ENCODE results near the gene FBXW11. TPM values are rescaled to one million over a fixed set of nuclear protein-coding genes. Genes with fewer than 3 reads are reported as not detected.

The FBXW11 gene
- total RNA-seq, 1 experiment from 2014 or later: 58.3 TPM

DNA sequence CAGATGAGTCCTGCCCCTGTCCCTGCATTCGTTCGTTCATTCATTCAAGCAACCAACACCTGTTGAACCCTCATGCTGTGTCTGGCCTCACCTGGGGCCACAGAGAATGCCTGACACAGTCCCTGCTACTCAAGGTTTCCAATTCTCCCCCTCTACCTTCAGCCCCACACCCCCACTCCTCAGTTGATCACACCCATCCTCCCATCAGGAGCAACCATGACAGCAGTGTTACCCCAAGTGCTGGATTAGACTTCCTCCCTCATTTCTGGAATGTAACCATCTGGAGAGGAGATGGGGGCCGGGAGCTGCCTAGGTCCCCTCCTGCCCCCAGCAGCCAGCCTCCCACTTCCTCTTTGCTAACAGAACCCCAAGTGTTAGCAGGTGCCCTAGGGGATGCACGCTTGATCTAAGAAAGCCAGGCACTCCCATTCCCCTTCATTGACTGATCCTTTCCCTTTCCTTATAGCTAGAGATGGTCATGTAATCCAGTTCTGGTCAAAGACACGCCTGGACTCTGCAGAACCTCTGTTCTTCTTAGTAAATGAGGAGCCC, 163.6 kb downstream of the FBXW11 start:
- no peak for DNase-seq (ENCODE audit: low read depth)

DNA sequence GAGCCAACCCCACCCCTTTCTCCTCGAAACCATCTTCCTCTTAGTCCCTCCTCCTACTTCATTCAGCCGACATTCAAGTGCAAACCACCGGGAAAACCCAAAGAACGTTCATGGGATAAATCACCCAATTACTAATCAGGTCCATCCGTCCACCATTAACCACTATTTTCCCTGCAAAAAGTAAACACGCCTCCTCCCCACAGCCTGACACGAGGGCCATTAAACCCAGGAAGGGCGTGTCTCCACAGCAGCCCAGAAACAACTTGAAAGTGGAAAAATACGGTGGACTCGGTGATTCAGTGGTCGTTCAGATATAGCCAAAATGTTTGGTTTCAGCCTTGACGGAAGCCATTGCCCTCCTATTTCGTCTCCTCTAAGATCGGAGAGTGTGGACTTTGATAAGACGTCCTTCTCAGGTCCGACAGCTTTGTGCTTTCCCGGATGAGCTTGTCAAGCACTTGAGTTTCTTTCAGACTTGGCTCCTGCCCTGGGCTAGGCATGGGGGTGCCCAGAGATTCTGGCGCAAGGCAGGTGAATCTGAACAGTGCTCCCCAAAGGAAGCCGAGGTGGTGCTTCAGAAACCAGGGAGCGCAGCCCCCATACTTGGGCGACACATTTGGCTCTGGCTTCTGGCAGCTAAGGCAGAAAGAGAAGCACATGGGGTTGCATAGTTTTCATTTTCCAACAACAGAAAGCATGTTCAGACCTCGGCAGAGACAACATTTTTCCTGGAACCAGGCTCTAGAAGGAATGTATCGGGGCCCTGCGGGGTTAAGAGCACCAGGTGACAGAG, 164.3 kb downstream of the FBXW11 start:
- DNase-seq (ENCODE audit: low read depth): no peak

DNA sequence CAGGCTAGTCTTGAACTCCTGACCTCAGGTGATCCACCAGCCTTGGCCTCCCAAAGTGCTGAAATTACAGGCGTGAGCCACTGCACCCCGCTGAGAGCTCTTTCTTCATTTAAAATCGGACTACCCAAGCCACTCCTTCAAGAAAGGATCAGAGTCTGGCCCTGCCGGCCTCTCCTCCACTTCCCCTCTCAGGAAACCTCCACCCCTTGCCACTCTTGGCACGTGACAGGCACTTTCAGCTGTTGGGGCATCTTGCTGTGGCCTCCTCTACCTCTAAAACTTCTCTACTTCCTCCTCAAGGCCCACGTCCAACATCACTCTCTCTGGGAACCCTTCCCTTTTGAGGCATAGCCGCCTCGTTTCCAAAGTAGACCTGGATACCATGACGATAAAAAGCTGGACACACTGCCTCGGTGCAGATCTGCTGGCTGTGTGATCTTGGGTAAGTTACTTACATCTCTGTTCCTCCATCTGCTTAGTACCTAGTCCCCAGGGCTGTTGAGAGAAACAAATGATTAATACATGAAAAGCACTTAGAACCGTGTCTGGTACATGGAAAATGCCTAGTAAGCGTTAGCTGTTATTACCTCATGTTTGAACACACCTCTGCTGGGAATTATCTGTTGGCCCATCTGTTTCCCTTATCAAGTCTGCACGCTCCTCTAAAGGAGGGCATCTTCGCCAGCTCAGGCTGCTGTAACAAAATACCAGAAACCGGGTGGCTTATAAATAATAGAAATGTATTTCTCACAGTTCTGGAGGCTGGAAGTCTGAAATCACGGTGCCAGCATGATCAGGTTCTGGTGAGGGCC, 165.5 kb downstream of the FBXW11 start:
- DNase-seq (ENCODE audit: low read depth): no peak

DNA sequence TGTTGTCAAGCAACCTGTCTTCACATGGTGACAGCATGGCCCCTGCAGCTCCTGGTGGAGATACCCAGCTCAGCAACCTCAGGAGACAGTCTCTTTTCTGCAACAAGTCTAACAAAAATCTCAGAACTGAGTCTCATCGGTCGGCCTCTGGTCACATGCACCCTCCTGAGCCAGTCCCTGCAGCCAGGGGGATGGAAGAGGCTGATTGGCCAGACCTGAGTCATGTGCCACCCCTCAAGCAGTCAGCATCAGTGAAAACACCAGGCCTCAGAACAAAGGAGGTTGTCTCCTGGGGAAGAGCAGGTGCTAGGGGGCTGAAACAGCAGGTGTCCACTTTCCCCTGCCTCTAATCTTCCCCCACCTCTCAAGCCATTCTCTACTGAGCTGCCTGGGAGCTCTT, 166.4 kb downstream of the FBXW11 start:
- DNase-seq (ENCODE audit: low read depth): no peak

DNA sequence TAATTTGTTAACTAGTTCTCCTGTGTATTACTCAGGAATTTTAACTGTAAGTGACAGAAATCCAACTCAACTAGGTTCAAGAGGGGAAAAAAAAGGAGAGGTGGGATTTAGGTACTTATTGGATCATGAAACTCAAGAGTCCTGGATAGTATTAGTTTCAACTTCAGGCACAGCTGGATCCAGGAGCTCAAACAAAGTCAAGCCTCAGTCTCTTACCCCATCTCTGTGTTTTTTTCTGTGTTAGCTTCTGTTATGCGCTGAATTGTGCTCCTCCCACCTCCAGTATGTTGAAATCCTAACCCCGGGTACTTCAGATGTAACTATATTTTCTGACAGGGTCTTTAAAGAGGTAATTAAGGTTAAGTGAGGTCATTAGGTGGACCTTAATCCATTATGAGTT, 167.3 kb downstream of the FBXW11 start:
- DNase-seq (ENCODE audit: low read depth): no peak

DNA sequence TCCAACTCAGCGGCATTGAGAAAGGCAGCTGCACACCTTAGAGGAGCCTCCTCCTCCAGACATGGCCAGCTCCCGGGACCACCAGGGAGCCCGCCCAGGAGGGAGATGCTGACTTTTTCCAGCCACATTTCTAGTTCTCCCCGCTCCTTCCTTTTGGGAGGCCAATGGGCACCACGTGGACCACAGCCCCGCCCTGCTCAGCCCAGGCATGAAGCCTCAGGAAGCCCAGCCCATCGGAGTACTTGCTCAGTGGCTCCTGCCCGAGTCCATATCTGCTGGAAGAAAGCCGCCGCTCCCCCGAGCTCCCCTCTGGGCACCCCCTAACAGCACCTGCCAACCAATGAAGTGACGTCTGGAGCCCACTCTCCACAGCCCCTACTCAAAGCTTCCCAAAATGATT, 168.4 kb downstream of the FBXW11 start:
- DNase-seq (ENCODE audit: low read depth): peak; percentile 9

DNA sequence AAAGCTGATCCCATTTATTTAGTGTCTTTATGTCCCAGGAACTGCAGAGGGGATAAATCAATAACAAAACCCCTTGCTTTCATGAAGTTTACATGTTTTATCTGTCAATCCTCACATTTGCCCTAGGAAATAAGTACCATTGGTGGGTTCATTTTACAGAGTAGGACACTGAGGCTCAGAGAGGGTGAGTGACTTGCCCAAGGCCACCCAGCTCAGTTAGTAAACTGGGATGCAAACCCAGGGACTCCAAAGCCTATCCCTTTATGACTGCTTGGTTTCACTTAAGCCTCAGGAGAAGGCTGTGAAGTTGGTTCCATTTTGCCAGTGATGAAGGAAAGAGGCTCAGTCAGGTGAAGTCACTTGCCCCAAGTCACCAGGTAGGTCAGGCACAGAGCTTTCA, 168.9 kb downstream of the FBXW11 start:
- no peak for DNase-seq (ENCODE audit: low read depth)

DNA sequence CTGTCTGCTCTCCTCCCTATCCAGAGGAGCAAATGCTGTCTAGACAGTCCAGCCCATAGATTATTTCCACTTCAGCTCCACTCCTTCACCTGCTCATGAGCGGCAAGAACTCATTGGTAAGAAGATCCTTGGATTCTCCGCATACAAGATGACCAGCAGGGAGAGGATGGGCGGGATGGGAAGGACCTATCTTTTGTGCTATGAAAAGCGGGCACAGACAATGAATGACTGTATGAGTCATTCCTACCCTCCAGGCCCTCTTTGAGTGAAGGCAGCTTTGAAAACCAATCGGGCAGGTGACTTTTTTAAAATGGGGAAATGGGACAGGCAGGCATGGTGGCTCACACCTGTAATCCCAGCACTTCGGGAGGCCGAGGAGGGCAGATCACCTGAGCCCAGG, 171.4 kb downstream of the FBXW11 start:
- peak; percentile 26 for DNase-seq (ENCODE audit: low read depth)

DNA sequence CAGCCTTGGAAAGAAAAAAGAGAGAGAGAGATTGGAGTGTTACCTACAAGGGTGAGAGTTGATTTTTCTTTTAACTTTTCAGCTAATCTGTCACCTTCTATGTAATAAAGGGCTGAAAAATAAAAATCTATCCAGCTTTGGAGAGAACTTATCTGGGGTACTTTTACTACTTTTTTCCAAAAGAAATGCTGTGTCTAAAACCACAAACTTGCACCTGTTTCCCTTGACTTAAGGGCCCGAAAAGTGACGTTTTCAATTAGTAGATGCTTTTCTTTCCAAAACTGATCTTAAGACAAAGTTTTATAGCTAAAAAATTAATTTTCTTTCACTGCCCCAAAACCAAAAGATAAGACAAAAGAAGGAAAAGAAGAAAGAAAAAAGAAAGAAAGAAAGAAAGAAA, 172.0 kb downstream of the FBXW11 start:
- no peak for DNase-seq (ENCODE audit: low read depth)

DNA sequence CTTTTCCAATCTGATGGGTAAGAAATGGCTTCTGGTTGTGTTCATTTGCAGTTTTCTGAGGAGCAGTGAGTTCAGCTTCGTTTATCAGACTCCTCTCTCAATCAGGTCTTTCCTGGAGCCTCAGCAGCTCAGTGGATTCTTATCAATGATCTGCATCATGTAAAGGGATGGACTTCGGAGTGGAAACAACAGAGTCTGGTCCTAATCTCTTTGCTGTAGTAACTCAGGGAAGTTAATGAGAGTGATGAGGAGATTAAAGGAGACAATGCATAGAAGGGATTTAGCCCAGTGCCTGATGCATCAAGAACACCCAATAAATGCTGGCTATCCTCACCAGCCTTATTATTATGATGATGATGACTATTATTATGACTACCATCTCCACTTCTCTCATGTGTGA, 173.7 kb downstream of the FBXW11 start:
- DNase-seq (ENCODE audit: low read depth): no peak

DNA sequence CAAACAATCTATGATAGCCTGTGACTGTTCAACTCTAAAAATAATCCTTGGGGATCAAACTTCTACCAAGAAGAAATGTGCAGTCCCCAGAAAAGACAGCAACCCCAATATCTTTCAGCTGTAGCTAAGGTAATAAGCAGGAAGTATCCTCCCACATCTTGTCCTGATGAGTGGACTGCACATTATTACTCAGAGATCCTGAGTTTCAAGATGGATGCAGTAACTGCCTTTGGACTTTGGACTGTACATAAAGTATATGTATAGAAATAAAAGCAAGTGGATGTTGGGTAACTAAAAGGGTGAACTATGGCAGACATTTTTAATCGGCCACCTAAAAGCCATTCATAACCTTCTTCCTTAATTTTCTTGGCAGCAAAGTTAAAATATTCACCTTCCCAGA, 175.8 kb downstream of the FBXW11 start:
- DNase-seq (ENCODE audit: low read depth): no peak

DNA sequence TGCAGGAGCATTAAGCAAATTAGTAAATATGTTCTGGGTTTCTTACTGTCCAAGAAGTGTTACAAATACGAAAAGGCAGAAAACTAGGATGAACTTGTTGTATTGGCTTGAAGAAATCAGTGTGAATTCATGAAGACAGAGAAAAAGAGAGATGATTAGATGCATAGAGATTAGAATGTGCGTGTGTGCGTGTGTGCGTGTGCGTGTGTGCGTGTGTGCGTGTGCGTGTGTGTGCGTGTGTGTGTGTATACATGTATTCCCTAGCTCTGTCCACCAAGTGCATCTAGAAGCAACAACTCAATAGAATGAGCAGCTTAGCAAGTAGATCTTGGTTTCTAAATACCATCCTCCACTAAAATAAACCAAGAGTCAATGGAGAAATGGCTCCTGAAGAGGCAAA, 179.3 kb downstream of the FBXW11 start:
- DNase-seq (ENCODE audit: low read depth): no peak

DNA sequence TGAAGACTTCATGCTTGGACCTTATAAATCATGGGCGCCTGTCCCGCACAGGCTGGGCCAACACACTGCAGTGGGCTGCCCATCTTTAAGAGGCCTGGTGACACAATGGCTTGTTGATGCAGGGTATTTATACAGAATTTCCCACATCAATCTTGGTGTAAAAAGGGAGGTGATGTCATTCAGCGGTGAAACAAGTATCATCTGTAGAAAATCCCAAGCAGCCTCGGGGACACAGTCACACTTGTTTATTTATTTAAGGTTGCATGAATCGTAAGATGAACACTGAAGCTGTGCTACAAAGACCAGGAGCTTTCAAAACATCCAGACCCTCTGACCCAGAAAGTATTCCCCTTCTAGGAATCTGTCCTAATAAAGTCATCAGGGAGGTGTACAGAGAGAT, 180.3 kb downstream of the FBXW11 start:
- peak; percentile 23 for DNase-seq (ENCODE audit: low read depth)

DNA sequence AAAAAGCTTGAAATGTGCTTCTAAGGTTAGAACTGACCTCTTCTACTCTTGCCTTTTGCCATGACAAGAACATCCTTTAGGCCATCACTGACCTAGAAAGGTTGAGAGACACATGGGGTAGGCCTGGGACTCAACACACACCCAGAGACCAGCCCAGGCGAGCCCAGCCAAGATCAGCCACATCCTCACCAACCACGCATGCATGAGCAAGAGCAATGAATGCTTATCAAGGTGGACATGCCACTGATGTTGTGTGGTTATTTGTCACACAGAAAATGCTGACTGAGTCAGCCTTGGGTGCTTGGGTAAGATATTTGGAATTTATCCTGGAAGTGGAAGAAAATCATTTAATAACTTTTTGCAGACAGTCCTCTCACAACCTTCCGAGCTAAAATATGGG, 181.4 kb downstream of the FBXW11 start:
- DNase-seq (ENCODE audit: low read depth): peak; percentile 19

DNA sequence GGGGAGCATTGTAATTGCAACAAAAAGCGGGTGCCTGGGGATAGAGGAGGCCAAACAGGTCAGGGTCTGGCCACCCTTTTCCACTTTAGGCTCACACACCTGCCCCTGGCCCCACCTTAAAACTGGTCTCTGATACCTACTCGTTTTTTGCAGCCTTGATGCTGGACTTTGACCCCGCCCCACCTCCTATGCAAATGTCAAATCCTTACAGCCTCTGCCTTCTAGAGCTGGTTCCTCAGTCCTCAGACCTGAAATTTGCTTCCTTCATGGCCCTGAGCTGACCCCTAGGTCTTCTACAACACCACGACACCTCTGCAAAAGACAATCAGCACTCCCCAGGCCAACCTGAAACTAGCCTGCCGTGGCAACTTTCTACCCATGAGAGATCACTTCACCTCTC, 183.2 kb downstream of the FBXW11 start:
- DNase-seq (ENCODE audit: low read depth): no peak

DNA sequence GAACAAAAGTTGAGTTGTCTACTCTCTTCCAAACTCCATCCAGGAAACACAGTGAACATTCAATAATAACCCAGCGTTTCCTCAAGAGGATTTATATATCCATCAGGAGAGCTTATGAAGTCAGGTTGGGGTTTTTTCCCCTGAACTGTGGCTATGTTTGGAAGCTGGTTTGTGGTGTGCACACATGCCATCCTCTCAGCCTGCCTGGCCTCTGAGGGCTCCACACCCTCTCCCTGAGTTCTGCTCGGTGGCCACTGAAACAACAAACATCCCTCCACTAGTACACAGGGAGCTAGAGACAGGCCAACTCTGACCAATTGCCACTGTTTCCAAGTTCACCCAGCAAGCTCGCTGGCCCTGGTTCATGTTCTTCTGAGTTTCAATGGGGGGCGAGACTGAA, 185.2 kb downstream of the FBXW11 start:
- no peak for DNase-seq (ENCODE audit: low read depth)

DNA sequence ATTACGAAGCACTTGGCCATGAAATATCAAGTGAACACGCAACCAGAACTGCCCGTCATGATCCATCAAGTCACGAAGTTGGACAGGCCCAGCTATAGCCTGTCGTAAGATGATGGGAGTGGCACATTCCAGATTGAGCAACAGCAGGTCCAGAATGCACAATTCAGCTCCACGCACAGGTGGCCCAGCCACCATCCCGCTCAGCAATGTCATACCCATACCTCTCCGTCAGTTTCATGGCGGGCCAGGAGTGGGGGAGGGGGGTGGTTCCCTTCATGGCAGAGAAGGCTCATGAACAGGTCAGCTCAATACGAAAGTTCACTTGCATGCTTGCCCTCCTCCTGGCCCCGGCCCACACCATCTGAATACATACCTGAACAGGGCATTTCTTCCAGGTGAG, 185.9 kb downstream of the FBXW11 start:
- DNase-seq (ENCODE audit: low read depth): no peak

DNA sequence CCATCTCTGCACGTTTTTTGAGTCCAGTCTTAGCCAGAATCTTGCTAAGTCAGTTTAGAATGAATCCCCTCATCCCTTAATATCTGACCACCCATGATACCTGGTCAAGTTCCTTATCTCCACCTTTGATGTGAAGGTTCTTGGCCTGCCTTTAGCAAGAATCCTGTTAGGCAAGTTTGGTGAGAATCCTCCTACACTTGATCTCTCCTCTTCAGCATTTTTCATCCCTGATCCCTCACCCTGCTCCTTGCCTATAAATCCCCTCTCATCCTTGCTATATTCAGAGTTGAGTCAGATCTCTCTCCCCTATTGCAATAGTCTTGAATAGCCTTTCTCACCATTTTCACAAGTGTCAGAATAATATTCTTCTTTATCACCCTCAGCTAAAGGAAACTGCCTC, 189.8 kb downstream of the FBXW11 start:
- no peak for DNase-seq (ENCODE audit: low read depth)

DNA sequence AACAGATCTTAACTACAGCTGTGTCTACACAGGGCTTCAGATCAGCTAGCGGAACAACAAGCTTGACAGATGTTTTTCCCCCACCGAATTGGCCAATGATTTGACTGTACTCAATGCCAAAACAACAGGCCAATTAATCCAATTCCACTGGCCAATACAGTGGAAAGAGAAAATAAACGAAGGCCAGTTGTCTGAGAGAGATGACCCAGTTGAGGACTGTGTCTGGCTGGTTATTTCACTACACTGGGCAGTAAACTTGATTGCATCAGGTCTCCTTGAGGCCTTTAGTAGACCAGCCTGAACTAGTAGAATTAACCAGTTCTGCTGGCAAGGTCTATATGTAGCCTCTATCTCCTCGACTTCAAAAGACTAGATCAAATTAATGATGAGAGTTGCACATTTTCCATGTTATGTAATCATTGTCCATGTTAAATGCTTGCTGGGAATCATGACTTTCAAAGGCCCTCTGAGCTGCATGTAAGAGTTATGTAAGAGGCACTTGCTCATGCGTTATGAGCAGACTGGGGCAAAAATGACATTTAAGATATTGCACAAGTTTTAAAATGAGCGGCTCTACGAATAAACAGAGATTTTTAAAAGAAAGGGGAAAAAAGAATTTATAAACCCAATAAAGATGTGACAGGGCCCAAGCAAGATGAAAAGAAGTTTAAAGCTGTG, 192.5 kb downstream of the FBXW11 start:
- DNase-seq (ENCODE audit: low read depth): no peak

DNA sequence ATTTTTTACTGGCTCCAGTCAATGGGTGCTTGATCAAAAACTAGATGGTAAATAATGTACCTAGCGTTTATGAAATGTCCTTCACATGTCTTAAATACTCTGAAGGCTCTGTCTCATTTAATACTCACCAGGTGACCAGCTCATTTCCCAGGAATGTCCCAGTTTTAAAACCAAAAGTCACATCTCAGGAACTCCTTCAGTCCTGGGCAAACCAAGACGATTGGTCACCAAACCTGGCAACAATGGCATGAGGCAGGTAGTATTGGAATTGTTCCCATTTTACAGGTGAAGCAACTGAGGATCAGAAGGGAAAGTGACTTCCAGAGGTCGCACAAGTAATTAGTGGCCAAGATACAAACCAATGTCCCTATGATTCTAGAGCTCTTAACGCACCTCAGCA, 193.2 kb downstream of the FBXW11 start:
- no peak for DNase-seq (ENCODE audit: low read depth)

Data from RPMI7951 (cell line).